Anterior cingulate cortex (tissue), 58 donors: Measurements from ENCODE around the gene NKIRAS1.
A peak's percentile ranks its signal among the peaks of the same experiment; 100 is the strongest.
"Not testable (repeated sequence)": the region's sequence is repeated elsewhere in the genome, so short reads cannot be mapped to it uniquely, and the experiment has no call there.

Source experiments
- DNase-seq, 58 donors: peaks; one replicate each; lab custom pipeline; 2025; lab: John Stamatoyannopoulos, UW

Gene NKIRAS1

DNA sequence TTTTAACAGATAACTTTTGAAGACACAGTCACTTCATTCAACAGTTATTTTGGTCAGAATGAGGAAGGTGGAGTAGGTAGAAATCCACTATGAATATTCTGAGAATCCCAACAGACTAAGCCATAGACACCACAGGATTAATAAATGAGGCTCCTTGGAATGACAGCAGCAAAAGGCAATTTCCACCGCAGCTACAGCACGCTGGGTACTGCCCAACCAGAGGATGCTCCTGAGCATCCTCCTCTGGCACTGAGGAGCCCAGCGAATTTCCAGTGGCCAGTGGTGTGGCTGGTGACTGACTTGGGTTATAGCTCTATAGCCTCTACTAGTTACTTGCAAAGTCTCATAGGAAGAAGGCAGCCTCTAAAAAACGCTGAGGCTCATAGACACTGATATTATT, 24.6 kb upstream of the NKIRAS1 start:
- no peak for DNase-seq

DNA sequence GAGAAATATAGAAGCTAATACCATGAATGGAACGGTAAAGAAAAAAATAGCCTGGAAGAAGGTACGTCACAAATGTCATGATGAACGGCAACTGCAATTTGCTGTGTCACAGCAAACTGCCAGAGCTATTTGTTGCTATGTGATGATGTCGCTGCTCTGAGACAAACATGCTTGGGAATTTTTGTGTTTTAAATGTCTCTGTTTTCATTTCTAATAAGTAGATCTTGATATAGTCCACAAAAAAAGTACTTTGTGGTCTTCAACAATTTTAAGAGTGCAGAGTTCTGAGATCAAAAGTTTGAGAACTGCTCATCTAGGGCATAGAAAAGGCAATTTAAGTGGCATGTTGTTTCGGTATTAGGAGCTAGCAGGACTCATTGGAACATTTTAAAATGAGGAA, 24.0 kb upstream of the NKIRAS1 start:
- DNase-seq = no peak

DNA sequence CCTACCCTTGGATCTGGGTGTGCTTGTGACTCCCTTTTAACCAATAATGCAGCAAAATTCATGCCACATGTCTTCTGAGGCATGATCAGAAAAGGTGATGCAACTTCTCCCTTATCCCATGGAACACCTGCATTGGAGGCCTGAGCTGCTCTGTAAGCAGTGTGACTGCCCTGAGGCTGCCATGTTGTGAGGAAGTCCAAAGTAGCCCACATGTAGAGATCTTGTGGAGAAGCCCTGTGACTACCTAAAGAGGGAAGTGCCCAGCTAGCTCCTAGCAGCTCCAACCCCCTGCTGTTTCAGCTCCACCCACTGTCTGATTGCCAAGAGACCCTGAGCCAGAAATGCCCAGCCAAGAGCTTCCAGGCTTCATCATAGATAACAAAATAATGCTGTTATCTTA, 21.9 kb upstream of the NKIRAS1 start:
- DNase-seq = no peak

DNA sequence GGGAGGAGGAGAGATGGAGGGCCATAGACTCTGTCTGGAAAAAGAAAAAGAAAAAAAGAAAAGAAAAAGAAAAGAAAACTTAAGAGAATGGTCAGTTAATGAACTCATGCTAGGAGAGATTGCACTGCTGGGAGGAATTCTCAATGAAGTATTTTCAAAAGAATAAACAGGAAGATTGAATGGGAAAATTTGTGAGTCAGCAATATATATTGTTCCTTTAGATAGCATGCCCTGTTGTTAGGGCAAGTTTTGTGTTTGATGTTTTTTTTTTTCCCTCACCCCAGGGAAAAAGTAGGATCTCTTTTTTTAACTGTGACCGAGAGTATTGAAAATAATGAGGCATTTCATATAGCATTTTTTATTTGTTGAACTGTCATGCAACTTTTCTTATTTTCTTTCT, 20.5 kb upstream of the NKIRAS1 start:
- DNase-seq = no peak

DNA sequence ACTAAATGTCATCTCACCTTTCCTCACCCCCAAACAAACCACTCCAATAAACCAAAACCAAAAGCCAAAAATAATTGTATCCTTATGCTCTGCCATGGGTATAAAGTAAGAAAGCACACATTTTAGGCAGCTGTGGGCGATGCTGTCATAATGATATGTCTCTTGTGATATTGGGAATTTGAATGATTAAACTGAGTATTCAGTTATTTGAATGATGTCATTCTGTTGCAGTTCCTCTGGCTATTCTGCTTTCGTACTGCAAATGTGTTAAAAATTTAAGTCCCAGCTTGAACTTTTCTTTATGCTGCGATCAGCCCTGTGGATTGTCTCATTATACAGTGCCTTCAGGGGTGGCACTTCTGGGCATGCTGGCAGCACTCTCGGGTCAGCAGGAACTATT, 17.5 kb upstream of the NKIRAS1 start:
- no peak for DNase-seq

DNA sequence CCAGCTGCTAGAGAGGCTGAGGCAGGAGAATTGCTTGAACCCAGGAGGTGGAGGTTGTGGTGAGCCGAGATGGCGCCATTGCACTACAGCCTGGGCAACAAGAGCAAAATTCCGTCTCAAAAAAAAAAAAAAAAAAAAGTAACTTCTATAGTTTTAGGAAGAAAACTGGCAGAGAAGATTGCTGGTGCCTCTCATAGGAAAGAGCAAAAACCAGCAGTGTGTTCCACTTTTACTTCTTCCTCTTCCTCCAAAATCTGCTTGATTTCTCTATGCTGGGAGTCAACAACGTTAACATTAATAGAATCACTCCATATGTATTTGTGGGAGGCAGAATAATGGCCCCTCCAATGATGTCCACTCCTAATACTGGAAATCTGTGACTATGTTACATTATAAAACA, 15.8 kb upstream of the NKIRAS1 start:
- DNase-seq = no peak

DNA sequence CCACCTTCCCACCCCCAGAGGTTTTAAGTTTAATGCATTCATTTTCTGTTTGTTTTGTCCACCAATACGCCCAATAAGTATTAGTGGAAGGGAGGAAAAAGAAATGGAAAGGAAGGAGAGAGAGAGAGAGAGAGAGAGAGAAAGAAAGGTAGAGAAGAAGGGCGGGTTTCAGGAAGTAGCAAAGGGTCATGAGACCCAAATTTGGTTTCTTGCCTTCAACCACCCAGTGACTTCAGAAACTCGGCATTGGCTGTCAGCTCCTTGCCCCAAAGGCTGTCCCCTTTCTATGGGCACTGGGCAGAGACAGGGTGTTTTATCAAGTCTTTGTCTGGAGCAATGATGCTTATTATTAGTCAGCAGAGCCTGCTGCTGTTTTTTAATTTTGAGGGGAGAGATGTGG, 14.8 kb upstream of the NKIRAS1 start:
- DNase-seq = no peak

DNA sequence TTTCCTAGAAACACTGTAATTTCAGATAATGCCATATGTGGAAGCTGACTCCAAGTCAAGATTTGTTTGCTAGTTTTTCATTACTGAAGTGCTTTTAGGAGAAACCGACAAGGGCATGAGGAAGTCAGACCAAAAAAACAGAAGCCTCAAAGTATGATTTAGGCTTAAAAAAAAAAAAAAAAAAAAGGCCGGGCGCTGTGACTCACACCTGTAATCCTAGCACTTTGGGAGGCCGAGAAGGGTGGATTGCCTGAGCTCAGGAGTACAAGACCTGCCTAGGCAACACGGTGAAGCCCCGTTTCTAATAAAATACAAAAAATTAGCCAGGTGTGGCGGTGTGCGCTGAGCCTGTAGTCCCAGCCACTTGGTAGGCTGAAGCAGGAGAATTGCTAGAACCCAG, 11.7 kb upstream of the NKIRAS1 start:
- no peak for DNase-seq

DNA sequence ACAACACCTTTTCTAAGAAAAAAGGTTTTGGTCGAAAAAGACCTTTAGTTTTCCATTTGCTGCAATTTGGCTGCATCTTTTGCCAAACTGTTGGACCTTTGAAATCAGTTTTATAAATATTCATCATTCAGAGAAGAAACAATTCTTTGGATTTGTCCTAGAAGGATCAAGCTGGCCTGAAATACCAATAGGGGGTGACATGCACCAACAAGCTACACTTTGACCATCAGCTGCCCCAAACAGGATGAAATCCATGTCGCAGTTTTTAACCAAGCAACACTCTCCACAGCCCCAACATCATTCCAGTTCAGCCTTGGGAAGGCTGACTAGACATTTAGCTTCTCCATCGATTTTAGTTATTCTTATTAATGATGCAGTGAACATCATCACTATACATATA, 9.9 kb upstream of the NKIRAS1 start:
- DNase-seq = peak in 12 of 58 donors; percentile 4 to 49 (median 18)

DNA sequence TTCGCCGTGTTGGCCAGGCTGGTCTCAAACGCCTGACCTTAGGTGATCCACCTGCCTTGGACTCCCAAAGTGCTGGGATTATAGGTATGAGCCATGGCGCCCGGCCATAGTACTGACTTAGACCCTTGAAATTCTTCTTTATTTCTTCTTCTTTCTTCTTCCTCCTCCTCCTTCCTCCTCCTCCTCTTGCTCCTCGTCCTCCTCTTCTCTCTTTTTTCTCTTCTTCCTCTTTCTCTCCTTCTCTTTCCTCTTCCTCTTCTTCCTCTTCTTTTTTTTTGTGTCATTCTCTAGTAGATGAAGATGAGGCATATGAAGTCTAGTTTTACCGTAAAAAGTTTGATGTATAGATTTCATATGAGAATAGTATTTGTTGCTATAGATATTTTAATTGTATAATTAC, 9.5 kb upstream of the NKIRAS1 start:
- DNase-seq = no peak

DNA sequence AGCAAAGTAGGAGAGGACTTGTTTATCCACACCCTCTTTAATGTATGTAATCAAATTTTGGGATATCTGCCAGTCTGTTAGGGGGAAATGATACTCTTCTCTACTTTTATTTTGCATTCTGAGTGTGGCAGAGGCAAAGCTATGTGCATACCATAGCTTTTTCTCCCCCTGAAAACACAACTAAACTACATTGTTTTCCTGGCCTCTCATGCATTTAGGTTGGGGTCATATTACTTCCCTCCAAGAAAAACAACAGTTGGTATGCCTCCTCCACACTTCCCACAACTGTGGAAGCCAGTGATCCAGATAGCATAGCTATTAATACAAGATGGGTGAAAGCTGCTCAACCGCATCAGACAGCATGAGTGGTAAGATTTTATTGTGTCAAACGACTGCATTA, 7.0 kb upstream of the NKIRAS1 start:
- no peak for DNase-seq

DNA sequence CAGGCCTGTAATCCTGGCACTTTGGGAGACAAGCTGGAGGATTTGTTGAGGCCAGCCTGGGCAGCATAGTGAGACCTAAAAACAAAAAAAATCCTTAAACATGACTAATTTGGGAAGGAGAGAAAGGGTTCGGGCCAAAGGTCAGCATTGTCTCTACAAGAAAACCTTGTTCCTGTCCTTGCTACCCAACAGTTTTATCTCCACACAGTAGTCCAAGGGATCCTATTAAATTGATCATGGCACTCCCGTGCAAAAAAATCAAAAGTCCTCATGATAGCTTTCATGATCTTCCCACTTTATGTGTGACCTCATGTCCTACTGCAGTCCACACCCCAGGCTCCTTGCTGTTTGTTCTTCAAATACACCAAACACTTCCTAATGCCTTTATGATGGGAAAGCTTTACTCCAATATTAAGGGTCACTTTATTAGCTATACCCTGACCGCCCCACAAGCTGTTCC, 4.3 kb upstream of the NKIRAS1 start:
- no peak for DNase-seq

DNA sequence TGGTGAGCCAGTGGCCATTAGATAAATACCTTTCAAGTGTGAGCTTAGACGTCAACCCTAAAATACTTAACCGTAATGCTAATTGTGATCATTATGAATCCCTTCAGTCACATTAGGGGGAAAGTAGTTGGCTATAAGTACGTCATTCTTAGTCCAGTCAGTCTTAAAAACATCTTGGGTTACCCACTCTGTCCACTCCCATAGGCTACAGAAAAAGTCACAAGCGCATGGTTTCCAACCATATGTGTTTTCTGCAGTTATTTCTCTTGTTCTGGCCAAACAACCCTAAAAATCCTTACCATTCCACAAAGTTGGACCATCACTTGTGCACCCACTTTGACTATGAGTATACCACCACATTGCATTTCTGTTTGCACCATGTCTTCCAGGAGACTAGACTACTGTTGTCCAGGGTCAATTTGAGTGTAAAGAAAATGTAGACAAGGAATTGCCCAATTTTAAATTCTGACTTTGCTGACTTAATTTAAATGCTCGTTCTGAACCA, 3.4 kb upstream of the NKIRAS1 start:
- DNase-seq = no peak

DNA sequence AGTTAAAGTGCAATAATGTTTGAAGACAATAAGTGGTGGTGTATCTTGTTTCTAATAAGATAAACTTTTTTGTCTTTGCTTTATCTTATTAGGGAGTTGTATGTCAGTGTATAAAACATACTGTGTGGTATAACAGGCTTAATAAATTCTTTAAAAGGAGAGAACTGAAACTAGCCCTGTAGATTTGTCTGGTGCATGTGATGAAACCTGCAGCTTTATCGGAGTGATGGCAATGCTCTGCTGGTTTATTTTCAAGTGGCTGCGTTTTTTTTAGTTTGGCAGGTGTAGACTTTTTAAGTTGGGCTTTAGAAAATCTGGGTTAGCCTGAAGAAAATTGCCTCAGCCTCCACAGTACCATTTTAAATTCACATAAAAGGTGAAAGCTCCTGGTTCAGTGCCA, 2.8 kb upstream of the NKIRAS1 start:
- no peak for DNase-seq

DNA sequence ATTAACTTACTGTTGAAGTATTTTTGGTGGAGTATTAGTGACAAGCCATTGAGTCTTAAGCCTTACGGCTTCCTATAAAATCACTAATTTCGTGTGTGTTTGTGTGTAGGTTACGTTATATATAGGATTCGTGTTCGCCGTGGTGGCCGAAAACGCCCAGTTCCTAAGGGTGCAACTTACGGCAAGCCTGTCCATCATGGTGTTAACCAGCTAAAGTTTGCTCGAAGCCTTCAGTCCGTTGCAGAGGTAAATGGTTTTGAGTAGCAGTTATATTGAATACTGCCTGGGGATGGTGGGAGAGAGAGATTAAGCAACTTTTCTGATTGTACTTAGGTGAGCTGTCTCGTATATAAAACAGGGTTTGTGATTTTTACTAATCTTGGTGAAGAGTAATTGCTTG, 1.5 kb upstream of the NKIRAS1 start:
- DNase-seq = not testable (repeated sequence)

DNA sequence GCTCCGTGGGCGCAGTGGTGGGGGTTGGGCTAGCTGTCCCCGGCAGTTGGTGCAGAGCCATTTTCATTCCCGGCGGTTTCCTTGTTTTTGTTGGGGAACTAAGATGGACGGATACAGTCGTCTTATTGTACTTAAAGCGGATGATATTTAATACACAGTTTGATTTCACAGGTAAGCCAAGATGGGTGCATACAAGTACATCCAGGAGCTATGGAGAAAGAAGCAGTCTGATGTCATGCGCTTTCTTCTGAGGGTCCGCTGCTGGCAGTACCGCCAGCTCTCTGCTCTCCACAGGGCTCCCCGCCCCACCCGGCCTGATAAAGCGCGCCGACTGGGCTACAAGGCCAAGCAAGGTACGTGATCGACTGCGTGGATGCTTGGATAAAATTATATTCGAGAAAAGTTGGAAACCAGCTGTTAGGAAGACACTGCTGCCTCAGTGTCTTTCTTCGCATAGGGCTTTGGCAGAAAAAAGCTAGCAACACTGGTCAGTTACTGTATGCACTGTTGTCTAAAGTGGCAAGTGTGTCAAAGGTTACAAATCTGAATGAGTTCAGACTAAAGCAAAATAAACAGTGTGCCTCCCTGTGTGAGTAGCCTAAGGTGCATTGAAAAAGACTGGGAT, 1.0 kb upstream of the NKIRAS1 start:
- DNase-seq = peak in 2 of 58 donors; percentile 46 to 56

DNA sequence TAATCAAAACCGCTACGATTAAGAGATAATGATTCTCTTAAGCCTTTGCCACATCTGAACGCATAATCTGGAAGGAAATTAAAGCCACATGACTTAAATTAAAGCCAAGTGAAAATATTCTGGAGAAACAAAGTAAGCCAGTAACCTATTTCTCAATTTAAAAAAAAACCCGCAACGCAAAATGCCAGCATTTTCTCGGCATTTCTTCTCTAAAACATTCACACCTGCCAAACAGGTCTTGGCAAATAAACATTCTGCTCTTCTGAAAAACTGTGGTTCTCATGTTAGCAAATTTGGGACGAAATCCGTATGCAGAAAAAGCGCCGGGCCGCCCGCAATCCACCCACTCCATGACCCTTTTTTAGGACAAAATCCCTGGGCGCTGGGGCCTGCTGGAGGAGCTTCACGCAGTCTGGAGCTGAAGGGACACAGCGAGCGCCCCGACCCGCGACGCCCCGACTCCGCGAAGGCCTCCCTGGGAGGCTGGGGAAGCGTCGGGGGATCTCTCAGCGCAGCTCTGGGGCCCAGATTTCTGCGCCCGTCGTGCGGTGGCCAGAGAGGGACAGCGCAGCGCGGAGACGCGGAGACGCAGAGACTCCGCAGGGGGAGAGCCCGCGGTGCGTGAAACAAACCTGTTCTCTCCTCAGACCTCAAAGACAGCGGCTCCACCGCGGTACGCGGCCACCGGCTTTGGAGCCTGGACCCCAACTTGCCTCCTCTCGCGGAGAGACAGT, 471 bp downstream of the NKIRAS1 start:
- DNase-seq = peak in 15 of 58 donors; percentile 49 to 83 (median 62)

DNA sequence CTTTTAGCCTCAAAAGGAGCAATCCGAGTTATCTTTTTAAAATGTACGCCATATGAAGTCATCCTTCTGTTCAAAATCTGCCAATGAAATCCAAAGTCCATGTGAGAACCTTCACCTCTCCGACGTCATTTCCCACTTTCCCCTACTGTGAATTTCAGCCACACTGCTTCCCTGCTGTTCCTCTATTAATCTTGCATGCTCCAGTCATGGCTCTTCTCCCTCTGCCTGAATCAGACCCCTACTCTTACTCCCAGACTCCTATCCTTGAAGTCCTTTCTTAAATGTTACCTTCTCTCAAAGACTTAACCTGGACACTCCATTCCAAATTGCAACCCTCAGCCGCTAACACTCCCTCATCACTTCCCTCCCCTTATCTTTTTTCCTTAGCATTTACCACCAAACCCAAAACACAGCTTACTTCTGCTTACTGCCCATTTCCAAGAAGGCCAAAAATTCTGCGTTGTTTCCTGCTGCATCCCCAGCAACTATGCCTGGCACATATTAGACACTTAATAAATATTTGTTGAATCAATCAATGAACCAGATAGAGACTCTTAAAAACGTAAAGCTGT, 1.2 kb downstream of the NKIRAS1 start:
- peak in 7 of 58 donors; percentile 2 to 52 (median 6) for DNase-seq

DNA sequence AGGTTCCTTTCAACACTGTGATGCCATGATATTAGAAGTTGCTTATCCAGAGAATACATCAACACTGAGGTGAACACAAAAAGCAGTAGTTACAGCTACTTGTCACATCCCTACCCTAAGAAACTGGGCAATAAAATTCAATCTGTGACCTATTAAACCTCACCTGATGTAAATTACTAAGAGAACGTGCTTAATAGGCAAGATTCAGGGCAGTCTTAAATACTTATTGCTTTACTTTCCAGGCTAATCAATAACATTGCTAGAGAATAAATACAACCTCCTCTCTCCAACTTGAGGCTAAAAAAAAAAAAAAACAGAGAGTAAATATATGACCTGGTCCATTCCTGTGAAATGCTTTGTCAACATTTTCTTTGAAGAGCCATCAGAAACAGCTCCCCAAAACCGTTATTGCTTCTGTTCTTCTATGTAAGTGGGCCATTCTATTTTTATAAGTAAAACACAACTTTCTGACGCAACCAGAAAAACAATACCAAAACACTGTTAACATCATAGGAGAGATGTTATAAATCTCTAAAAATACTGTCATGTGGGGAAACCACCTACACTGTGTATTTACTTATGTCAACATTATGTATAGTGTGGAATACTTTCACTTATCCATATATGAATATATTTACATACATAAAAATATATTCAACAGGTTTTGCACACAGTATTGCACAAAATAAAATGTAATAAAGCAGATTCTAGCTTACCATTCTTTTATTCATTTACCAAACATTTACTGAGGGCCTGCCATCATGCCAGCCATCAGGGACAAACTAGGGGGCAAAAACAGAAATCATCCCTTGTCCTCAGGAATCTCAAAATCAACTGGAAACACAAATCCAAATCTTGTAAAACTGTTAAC, 2.7 kb downstream of the NKIRAS1 start:
- DNase-seq = no peak

DNA sequence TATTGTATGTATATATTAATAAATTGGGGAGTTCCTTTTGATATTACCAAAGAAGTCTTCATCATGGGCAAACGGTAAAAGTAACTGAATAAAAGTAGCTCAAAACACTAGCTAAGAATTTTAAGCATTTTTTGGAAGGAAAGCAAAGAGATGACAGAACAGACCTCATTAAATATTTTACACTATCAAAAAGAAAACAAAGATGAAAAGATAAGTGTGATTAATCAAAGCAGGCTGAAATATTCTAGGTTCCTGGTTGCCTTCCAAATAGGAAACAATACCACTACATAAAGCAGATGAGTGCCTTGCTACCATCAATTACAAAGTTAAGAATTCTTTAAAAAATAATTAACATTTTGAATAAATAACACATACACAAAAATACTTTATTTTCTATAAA, 3.6 kb downstream of the NKIRAS1 start:
- DNase-seq = no peak

DNA sequence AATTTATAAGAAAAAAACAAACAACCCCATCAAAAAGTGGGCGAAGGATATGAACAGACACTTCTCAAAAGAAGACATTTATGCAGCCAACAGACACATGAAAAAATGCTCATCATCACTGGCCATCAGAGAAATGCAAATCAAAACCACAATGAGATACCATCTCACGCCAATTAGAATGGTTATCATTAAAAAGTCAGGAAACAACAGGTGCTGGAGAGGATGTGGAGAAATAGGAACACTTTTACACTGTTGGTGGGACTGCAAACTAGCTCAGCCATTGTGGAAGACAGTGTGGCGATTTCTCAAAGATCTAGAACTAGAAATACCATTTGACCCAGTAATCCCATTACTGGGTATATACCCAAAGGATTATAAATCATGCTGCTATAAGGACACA, 4.5 kb downstream of the NKIRAS1 start:
- not testable (repeated sequence) for DNase-seq
